Right lobe of liver (tissue), 4 donors: ENCODE measurements around the gene MAP3K20.

Source experiments
- CTCF ChIP-seq, 4 donors: fragments of 200-600 bp in 3 of 4; fragments of 450-650 bp in 1 of 4; IDR thresholded peaks; one replicate each; pipeline versions ENCODE4 v1.5.1 to v1.8.0; 2016 to 2022; ENCODE audit warnings: antibody characterized with exemption in 4 of 4, mild to moderate bottlenecking in 2 of 4
- POLR2A ChIP-seq: fragments of 450-650 bp; IDR thresholded peaks from one replicate; pipeline ENCODE4 v1.6.1; 2017; ENCODE audit warnings: antibody characterized with exemption, mild to moderate bottlenecking
- donor health status: DM: no; HTN: no; CAD: no.
- donor health status: DM: no; HTN: no; CAD: no.
- donor health status: DM: no; HTN: yes; CAD: no.

DNA sequence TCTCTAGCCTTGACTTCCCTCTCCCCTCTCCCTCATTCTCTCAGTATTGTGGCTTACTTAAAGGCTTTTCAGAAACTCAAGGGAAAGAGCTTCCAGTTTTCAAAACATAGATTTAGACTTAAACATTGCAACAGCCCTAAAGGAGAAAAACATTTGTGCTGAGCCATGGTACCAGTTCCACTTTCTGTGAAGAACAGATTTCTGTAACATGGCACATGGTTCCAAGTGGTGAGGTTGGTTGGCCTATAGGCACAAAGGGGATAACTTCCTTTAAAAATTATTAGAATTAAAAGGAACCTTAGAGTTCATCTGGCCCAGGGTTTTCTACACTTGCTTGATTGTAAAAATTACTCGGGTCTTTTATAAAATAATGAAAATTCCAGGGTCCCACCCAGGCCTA, 140.4 kb downstream of the MAP3K20 start:
- TF ChIP-seq CTCF (IDR thresholded peaks at IDR 0.05) (no peak), POLR2A (no peak)
